Activated CD8-positive, alpha-beta memory T cell treated with anti-CD3 and anti-CD28 coated beads, Interleukin-2, amount 10 ng/mL, durations not matched to agents 7 days and 5 days (primary cell): ENCODE measurements around the gene MTUS2. TPM values are rescaled to one million over a fixed set of nuclear protein-coding genes. Genes with fewer than 3 reads are reported as not detected.
A peak's percentile ranks its signal among the peaks of the same experiment; 100 is the strongest.

ENCODE experiments used
- ATAC-seq: fragments of 150-1000 bp; cut with Tn5 transposase; one replicate; pipeline ENCODE4 v1.10.0; 2021; ENCODE audit warnings: moderate library complexity
- CTCF ChIA-PET: fragments of 350-600 bp; sonication (Branson Sonifier 250); formaldehyde crosslinking; loops from one replicate; lab custom pipeline; 2021; ENCODE audit warnings: antibody characterized with exemption; lab: Charles Lee
- DNase-seq: peaks from one replicate; pipeline ENCODE4 v3.0.0-alpha.2; 2020
- H3K27ac Mint-ChIP-seq: one replicate; pipeline ENCODE4 v1.8.0; 2021; ENCODE audit warnings: mild to moderate bottlenecking, mixed read lengths
- H3K27me3 Mint-ChIP-seq: one replicate; pipeline ENCODE4 v1.8.0; 2021; ENCODE audit warnings: mixed read lengths
- H3K36me3 Mint-ChIP-seq: one replicate; pipeline ENCODE4 v1.8.0; 2021; ENCODE audit warnings: mild to moderate bottlenecking, mixed read lengths
- H3K4me1 Mint-ChIP-seq: one replicate; pipeline ENCODE4 v1.8.0; 2021; ENCODE audit warnings: mixed read lengths
- H3K4me3 Mint-ChIP-seq: one replicate; pipeline ENCODE4 v1.8.0; 2021; ENCODE audit warnings: mild to moderate bottlenecking, moderate library complexity, mixed read lengths
- H3K9me3 Mint-ChIP-seq: one replicate; pipeline ENCODE4 v1.8.0; 2022; ENCODE audit warnings: low read depth, mixed read lengths
- total RNA-seq, 2 experiments: library from RNA; stranded (reverse); gene quantifications; one replicate each; pipeline ENCODE4 v1.2.3, GENCODE V29; 2021

MTUS2 gene
- total RNA-seq, 2 experiments from 2014 or later: not detected

DNA sequence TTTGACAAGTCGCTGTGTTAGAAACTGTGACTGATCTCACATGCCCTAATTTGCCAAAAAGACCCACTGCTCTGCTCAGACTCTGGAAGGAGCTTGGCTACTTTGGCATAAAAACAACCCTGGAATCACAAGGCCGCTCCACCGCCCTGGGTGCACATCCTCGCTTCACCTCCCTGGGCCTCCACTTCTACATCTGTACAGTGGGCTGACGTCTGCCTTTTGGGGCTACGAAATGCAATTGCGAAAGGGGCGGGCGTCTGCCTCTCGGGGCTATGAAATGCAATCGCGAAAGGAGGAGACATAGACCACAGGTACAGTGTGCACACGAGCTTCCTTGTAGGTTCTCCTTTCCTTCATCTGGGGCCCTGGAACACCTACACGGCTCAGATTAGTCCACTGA is 701.2 kb downstream of the MTUS2 start:
- ATAC-seq: no peak
- H3K27me3 Mint-ChIP-seq: no peaks in the 10 kb centered on the region
- H3K36me3 Mint-ChIP-seq: peaks cover 40% of the 10 kb centered on the region
- no peaks in the 10 kb centered on the region for H3K9me3 Mint-ChIP-seq
- no peak overlapping the region for H3K27ac Mint-ChIP-seq
- H3K4me3 Mint-ChIP-seq: no peak overlapping the region
- no peak for DNase-seq
- CTCF ChIA-PET: no interaction called here
- H3K4me1 Mint-ChIP-seq: no peaks in the 10 kb centered on the region

- H3K27ac Mint-ChIP-seq: no peak overlapping the region
- peaks cover 41% of the 10 kb centered on the region for H3K36me3 Mint-ChIP-seq
- no peaks in the 10 kb centered on the region for H3K27me3 Mint-ChIP-seq
- H3K4me3 Mint-ChIP-seq: no peak overlapping the region
- no peaks in the 10 kb centered on the region for H3K9me3 Mint-ChIP-seq
- no peak for DNase-seq
- no peaks in the 10 kb centered on the region for H3K4me1 Mint-ChIP-seq
- no peak for ATAC-seq
- CTCF ChIA-PET: interaction anchor here (1.0 kb wide), 1 partner anchor 14 kb away, joined by 4 read pairs; no protein-coding TSS in a partner anchor
These were observed 702.0 kb downstream of the MTUS2 start for GRCh38 chr13:29522044-29522685.

DNA sequence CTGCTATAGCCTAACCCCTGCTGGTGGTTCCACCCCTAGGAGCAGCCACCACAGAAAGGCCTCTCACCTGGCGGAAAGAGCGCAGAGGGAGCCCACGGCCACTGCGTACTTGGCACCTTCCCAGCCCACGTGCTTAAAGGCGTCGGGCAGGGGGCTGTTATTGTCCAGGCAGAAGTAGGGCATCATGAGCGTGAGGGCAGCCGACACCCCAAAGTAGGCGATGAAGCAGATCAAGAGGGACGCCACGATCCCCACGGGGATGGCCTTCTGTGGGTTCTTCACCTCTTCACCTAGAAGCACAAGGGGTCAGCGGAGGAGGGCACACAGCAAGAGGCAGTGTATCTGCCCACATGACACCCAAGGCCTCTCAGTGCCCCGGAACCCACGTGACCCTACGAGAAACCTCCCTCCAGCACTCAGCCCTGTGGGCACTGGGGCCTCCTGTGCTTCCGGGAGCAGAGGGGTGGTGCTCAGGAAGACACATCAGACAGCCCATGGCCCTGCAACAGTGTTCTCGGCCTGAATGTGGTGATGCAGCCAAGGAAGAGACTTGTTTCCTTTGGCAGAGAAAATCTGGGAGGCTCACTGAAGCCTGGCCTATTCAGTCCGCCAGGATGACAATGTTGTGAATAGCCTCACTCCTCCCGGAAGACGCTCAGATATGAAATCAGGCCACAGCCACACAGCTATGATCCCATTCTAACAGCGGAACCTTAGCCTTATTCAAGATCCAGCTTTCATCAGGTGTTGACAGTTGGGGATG is 703.2 kb downstream of the MTUS2 start:
- H3K36me3 Mint-ChIP-seq: peaks cover 42% of the 10 kb centered on the region
- no peaks in the 10 kb centered on the region for H3K27me3 Mint-ChIP-seq
- no peaks in the 10 kb centered on the region for H3K9me3 Mint-ChIP-seq
- ATAC-seq (no peak), DNase-seq (no peak)
- H3K27ac Mint-ChIP-seq: no peak overlapping the region
- H3K4me1 Mint-ChIP-seq: no peaks in the 10 kb centered on the region
- H3K4me3 Mint-ChIP-seq: no peak overlapping the region
- CTCF ChIA-PET: interaction anchor here (1.0 kb wide), 1 partner anchor 15 kb away, joined by 4 read pairs; no protein-coding TSS in a partner anchor

DNA sequence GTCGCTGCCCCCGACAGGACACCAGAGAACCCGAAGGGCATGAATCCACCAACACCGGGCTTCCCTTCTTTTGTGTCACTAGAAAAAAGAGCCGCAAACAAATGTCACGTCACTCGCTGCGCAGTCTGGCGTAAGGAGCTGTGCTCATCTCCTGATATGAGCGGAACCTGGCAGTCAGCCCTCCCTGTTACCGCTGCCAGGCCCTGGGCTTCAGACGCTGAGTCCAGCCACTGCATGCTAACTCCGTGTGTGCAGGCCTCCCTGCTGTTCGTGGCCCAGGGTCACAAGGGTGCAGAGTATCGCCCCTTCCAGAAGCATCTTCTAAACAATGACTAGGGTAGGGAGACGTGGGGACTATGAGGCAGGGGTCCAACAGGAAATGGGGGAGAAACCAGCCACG is 704.0 kb downstream of the MTUS2 start:
- DNase-seq: no peak
- no peak for ATAC-seq
- no peaks in the 10 kb centered on the region for H3K4me1 Mint-ChIP-seq
- CTCF ChIA-PET: no interaction called here
- no peak overlapping the region for H3K27ac Mint-ChIP-seq
- H3K4me3 Mint-ChIP-seq: no peak overlapping the region
- peaks cover 44% of the 10 kb centered on the region for H3K36me3 Mint-ChIP-seq
- no peaks in the 10 kb centered on the region for H3K27me3 Mint-ChIP-seq
- H3K9me3 Mint-ChIP-seq: no peaks in the 10 kb centered on the region

DNA sequence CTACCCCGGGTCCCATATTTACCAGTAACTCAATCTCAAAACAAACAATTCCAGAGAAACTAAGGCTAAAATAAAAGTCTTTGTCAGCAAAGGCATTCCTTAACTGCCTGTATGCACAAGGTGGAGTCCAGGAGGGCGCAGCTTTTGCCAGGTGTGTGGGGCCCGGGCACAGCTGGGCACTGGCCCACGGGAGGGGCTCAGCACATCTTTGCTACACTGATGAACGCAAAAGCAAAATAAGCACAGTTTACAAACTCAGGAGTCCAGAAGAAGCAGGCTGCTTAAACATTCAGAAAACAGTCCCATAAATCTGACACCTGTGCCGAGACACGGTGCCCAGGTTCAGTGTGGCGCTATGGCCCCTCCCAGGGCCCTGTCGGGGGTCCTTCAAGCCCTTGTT is 704.5 kb downstream of the MTUS2 start:
- peaks cover 47% of the 10 kb centered on the region for H3K36me3 Mint-ChIP-seq
- H3K9me3 Mint-ChIP-seq: no peaks in the 10 kb centered on the region
- CTCF ChIA-PET: no interaction called here
- no peak overlapping the region for H3K27ac Mint-ChIP-seq
- no peak for DNase-seq
- H3K4me1 Mint-ChIP-seq: peaks cover 1% of the 10 kb centered on the region
- H3K27me3 Mint-ChIP-seq: no peaks in the 10 kb centered on the region
- no peak overlapping the region for H3K4me3 Mint-ChIP-seq
- no peak for ATAC-seq

DNA sequence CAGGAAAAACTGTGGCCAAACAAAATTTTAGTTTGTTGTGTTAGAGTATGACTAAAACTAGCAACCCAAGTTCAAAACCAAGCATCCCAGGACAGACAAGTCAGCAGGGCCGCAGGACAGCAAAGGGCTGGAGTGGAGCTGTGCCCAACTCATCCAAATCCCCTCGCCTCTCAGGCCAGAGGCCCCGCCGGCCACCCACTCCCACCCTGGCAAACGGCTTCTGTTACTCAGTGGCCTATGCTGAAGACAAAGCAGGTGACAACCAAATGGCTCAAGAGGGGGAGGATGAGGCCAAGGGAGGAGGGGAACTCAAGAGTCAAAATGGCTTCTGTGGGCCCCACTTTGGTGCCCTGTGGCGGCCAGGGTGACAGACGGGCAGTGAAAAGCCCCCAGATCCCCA is 705.6 kb downstream of the MTUS2 start:
- Mint-ChIP-seq H3K9me3 (no peaks in the 10 kb centered on the region), H3K4me1 (peaks cover 7% of the 10 kb centered on the region), H3K4me3 (no peak overlapping the region), H3K27me3 (no peaks in the 10 kb centered on the region), H3K36me3 (peaks cover 51% of the 10 kb centered on the region), H3K27ac (no peak overlapping the region)
- CTCF ChIA-PET: no interaction called here
- ATAC-seq: no peak
- no peak for DNase-seq

DNA sequence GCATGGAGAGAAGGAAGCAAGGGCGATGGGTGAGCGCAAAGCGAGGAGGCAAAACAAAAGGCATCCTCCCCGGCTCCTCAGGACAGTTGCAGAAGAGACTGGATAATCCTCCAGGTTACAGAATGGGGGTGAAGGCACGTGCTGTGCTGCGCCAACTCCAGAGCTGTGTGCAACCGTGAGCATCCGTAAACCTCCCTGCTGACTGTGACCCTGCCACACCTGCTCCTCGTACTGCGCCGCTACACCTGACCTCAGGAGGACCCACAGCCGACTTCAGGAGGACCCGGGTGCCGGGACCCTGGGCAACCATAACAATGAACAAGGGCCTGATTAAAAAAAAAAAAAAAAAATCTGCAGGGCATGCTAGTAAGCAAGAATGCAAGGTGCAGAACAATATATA is 706.6 kb downstream of the MTUS2 start:
- no peak for DNase-seq
- Mint-ChIP-seq H3K9me3 (no peaks in the 10 kb centered on the region), H3K27ac (no peak overlapping the region), H3K4me1 (peaks cover 7% of the 10 kb centered on the region), H3K36me3 (peaks cover 44% of the 10 kb centered on the region), H3K27me3 (no peaks in the 10 kb centered on the region), H3K4me3 (no peak overlapping the region)
- CTCF ChIA-PET: interaction anchor here (2.2 kb wide), 1 partner anchor 19 kb away, joined by 7 read pairs; no protein-coding TSS in a partner anchor
- ATAC-seq: no peak

GRCh38 chr13:29527511-29527910 is 707.4 kb downstream of the MTUS2 start:
- H3K36me3 Mint-ChIP-seq: peaks cover 42% of the 10 kb centered on the region

GRCh38 chr13:29527916-29528315 is 707.8 kb downstream of the MTUS2 start:
- ATAC-seq (no peak), DNase-seq (no peak)
- H3K4me3 Mint-ChIP-seq: no peak overlapping the region
- H3K4me1 Mint-ChIP-seq: peaks cover 7% of the 10 kb centered on the region
- no peak overlapping the region for H3K27ac Mint-ChIP-seq
- CTCF ChIA-PET: interaction anchor here (1.1 to 2.2 kb wide), 2 partner anchors 20 to 36 kb away, joined by 3 to 7 read pairs; no protein-coding TSS in a partner anchor
- H3K27me3 Mint-ChIP-seq: no peaks in the 10 kb centered on the region
- peaks cover 46% of the 10 kb centered on the region for H3K36me3 Mint-ChIP-seq
- no peaks in the 10 kb centered on the region for H3K9me3 Mint-ChIP-seq

More at GRCh38 chr13:29527511-29527910, 707.4 kb downstream of the MTUS2 start:
- DNase-seq: no peak
- no peaks in the 10 kb centered on the region for H3K9me3 Mint-ChIP-seq
- no peak overlapping the region for H3K27ac Mint-ChIP-seq
- peaks cover 7% of the 10 kb centered on the region for H3K4me1 Mint-ChIP-seq
- CTCF ChIA-PET: interaction anchor here (2.2 kb wide), 1 partner anchor 20 kb away, joined by 7 read pairs; no protein-coding TSS in a partner anchor
- H3K27me3 Mint-ChIP-seq: no peaks in the 10 kb centered on the region
- no peak overlapping the region for H3K4me3 Mint-ChIP-seq
- ATAC-seq: no peak

DNA sequence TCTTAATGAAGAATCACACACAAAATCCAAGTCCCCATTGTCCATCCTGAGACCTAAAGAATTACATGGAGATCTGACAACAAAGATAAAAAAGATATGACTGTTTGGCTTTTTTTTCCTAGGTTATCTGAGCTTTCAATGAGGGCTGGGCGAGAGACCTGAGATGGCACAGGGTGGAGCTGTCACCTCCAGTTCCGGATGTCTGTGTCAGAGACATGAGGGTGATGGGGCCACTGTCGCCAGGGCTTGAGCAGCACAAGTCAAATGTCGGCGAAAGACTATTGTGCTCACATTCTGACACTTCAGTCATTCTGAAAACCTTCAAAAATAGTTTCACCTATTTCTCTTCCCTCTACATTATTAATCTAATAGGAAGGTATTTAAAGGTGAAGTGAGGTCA is 709.6 kb downstream of the MTUS2 start:
- ATAC-seq: peak; percentile 58
- Mint-ChIP-seq H3K36me3 (peaks cover 42% of the 10 kb centered on the region), H3K9me3 (no peaks in the 10 kb centered on the region), H3K27me3 (no peaks in the 10 kb centered on the region), H3K27ac (peak overlapping the region; percentile 22), H3K4me3 (no peak overlapping the region), H3K4me1 (peaks cover 7% of the 10 kb centered on the region)
- DNase-seq: no peak
- CTCF ChIA-PET: no interaction called here

GRCh38 chr13:29530901-29531300 is 710.8 kb downstream of the MTUS2 start:
- ATAC-seq (no peak), DNase-seq (no peak)
- no peak overlapping the region for H3K4me3 Mint-ChIP-seq
- H3K36me3 Mint-ChIP-seq: peaks cover 42% of the 10 kb centered on the region
- H3K27me3 Mint-ChIP-seq: no peaks in the 10 kb centered on the region
- H3K27ac Mint-ChIP-seq: no peak overlapping the region
- H3K4me1 Mint-ChIP-seq: peaks cover 7% of the 10 kb centered on the region
- H3K9me3 Mint-ChIP-seq: no peaks in the 10 kb centered on the region
- CTCF ChIA-PET: no interaction called here

DNA sequence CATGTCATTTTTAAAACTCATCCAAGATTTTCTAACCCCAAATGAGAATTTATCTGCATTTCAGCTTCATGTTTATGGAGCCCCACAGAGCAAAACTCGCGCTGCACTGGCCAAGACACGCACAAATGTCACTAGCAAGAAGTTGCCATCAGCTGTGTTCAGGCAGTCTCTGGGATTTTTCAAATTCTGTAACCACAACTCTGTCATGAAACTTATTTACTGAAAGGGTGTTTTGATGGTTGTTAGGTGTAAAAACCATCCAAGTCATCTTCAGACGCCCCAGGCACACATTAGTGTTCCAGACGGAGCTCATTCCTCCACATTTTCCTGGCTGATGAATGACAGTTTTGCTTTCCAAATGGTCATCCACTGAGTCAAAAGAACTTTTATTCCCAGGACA is 712.0 kb downstream of the MTUS2 start:
- CTCF ChIA-PET: no interaction called here
- peaks cover 7% of the 10 kb centered on the region for H3K4me1 Mint-ChIP-seq
- no peak overlapping the region for H3K27ac Mint-ChIP-seq
- peaks cover 45% of the 10 kb centered on the region for H3K36me3 Mint-ChIP-seq
- no peaks in the 10 kb centered on the region for H3K9me3 Mint-ChIP-seq
- no peak for DNase-seq
- no peaks in the 10 kb centered on the region for H3K27me3 Mint-ChIP-seq
- ATAC-seq: no peak
- H3K4me3 Mint-ChIP-seq: no peak overlapping the region

DNA sequence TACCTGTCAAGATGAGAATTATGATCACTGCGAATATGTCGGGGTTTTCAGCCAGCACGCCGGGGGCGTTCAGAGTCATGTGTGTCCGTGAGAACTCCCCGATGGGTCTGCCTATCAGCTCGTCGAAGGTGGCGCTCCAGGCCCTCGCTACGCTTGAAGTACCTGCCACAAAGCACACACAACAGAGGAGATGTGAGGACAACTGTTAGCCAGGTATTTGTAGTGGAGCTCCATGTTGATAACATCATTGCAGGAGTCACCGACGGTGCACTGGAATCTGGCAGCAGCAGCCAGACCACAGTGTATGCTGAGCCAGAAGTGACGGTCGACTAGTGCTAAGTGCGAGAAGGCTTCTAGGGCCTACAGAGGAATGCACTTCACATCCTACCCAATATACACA is 712.7 kb downstream of the MTUS2 start:
- Mint-ChIP-seq H3K36me3 (peaks cover 43% of the 10 kb centered on the region), H3K4me1 (peaks cover 9% of the 10 kb centered on the region), H3K27ac (no peak overlapping the region), H3K4me3 (no peak overlapping the region), H3K9me3 (no peaks in the 10 kb centered on the region), H3K27me3 (no peaks in the 10 kb centered on the region)
- CTCF ChIA-PET: interaction anchor here (1.1 kb wide), 1 partner anchor 24 kb away, joined by 3 read pairs; no protein-coding TSS in a partner anchor
- DNase-seq (no peak), ATAC-seq (no peak)

DNA sequence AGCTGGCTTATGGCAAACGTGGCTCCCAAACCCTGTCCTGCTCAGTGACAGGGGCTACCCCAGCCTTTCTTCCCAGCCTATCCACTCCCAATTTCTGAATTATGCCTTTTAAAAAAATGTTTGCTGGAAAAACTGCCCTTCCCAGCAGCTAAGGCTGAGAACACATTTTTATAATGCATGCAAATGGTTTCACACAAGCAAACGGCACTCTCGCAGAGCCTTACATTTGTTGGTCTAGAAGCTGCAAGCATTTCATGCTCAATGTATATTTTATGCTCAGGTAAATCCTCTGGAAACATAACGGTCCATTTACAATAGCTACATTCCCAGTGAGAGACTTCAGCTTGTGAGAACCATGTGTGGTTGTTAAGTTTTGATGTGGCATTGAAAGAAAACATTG is 713.9 kb downstream of the MTUS2 start:
- Mint-ChIP-seq H3K9me3 (no peaks in the 10 kb centered on the region), H3K4me3 (no peak overlapping the region), H3K36me3 (peaks cover 36% of the 10 kb centered on the region), H3K4me1 (peaks cover 14% of the 10 kb centered on the region), H3K27ac (no peak overlapping the region), H3K27me3 (no peaks in the 10 kb centered on the region)
- CTCF ChIA-PET: interaction anchor here (1.3 kb wide), 1 partner anchor 26 kb away, joined by 3 read pairs; no protein-coding TSS in a partner anchor
- ATAC-seq (no peak), DNase-seq (no peak)
